Measurements from ENCODE around the gene GALNT16.

GALNT16 gene

DNA sequence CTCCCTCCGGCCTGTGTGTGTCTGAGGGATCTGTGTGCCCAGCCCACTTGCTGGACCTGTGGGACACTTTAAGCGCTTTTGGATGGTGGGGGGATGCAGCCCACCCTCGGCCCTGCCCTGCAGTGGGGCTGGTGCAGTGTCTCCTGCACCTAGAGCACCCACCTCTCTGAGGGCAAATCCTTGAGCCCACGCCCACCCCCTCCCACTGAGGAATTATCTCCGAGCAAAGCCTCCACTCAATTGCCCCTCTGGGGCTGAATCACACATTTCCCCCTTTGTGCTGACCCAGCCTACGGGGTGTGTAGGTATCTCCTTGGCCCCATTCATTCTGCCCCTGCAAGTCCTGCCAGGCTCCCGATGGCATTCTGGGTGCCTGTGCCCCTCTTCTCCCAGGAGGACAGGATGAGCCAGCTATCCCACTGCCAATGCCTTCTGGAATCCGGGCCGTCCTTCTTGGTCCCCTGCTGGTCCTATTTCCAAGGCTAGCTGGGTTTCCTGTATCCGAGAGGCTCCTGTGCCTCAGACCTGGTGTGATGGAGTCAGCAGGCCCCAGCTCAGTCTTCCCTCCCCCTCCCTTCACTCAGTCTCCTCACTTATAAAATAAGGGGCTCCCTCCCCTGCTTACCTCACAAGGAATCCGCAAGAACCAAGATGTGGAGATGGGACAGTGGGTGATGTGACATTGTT lies 89.3 kb downstream of the GALNT16 start:
- ChIA-PET POLR2A (ENCODE audit: low non-redundant PET) (no interaction called here), CTCF (no interaction called here)
- no peak overlapping the region for H3K27ac ChIP-seq
- no peak for DNase-seq (ENCODE audit: low spot score)
- TF ChIP-seq, protein P1, sequence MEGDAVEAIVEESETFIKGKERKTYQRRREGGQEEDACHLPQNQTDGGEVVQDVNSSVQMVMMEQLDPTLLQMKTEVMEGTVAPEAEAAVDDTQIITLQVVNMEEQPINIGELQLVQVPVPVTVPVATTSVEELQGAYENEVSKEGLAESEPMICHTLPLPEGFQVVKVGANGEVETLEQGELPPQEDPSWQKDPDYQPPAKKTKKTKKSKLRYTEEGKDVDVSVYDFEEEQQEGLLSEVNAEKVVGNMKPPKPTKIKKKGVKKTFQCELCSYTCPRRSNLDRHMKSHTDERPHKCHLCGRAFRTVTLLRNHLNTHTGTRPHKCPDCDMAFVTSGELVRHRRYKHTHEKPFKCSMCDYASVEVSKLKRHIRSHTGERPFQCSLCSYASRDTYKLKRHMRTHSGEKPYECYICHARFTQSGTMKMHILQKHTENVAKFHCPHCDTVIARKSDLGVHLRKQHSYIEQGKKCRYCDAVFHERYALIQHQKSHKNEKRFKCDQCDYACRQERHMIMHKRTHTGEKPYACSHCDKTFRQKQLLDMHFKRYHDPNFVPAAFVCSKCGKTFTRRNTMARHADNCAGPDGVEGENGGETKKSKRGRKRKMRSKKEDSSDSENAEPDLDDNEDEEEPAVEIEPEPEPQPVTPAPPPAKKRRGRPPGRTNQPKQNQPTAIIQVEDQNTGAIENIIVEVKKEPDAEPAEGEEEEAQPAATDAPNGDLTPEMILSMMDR (conservative IDR thresholded peaks at IDR 0.05; ENCODE audit: low read depth) = no peak

DNA sequence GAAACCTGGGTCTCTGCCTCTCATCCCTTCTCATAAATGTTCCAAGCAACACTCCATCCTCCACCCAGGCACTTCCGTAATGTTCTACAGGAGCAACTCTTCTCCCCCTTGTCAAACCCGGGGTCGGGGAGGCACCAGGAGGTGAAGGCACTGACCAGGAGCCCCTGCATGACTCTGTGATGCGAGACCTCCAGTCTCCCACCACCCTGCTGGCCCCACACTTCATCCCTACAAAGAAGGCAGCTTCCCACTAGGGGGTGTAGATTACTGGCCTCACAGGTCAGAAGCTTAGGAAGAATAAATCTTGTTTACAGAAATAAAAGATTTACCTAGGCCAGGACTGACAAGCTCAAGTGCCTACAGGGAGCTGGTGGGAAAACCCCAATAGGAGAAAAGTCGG lies 90.9 kb downstream of the GALNT16 start:
- H3K27ac ChIP-seq = no peak overlapping the region
- TF ChIP-seq, protein P1 (conservative IDR thresholded peaks at IDR 0.05; ENCODE audit: low read depth) = no peak
- DNase-seq (ENCODE audit: low spot score) = no peak
- CTCF ChIA-PET = interaction anchor here (0.5 kb wide), 1 partner anchor 194 kb away, joined by 3 read pairs; no protein-coding TSS in a partner anchor
- POLR2A ChIA-PET (ENCODE audit: low non-redundant PET) = no interaction called here

DNA sequence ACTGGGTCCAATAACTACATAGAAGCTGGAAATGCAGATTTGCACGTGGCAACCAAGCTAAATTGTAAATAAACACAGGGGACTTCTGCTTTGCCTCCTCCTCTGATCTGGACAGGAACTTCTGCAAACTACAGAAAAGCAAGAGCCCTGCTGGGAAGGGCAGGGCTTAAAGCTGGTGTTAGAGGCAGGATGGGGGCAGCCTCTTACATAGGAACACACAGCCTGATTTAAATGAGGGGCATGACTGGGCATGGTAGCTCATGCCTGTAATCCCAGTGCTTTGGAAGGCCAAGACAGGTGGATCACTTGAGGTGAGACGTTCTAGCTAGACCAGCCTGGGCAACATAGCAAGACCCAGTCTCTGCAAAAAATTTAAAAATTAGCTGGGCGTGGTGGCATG lies 91.4 kb downstream of the GALNT16 start:
- POLR2A ChIA-PET (ENCODE audit: low non-redundant PET) = no interaction called here
- H3K27ac ChIP-seq = no peak overlapping the region
- DNase-seq (ENCODE audit: low spot score) = no peak
- CTCF ChIA-PET = interaction anchor here (0.5 kb wide), 1 partner anchor 194 kb away, joined by 3 read pairs; no protein-coding TSS in a partner anchor
- TF ChIP-seq, protein P1 (conservative IDR thresholded peaks at IDR 0.05; ENCODE audit: low read depth) = no peak

DNA sequence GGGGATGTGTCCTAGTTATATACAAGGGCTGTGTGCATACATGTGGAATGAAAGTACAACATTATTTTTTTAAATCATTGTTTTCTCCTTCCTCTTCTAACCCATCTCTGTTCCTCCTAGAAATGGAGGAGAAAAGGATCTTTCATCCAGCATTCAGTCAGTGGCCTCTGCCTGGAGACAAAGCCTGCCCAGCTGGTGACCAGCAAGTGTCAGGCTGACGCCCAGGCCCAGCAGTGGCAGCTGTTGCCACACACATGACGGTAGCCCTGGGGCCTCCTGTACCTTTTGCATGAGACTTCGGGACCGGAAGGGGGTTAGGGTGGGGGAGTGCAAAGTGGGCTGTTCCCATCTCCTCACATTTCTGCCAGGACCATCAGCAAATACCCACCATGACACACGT lies 92.0 kb downstream of the GALNT16 start:
- TF ChIP-seq, protein P1 (conservative IDR thresholded peaks at IDR 0.05; ENCODE audit: low read depth) = no peak
- DNase-seq (ENCODE audit: low spot score) = no peak
- ChIA-PET CTCF (interaction anchor here (0.5 kb wide), 1 partner anchor 61 kb away, joined by 3 read pairs; no protein-coding TSS in a partner anchor), POLR2A (ENCODE audit: low non-redundant PET) (no interaction called here)
- H3K27ac ChIP-seq = no peak overlapping the region

DNA sequence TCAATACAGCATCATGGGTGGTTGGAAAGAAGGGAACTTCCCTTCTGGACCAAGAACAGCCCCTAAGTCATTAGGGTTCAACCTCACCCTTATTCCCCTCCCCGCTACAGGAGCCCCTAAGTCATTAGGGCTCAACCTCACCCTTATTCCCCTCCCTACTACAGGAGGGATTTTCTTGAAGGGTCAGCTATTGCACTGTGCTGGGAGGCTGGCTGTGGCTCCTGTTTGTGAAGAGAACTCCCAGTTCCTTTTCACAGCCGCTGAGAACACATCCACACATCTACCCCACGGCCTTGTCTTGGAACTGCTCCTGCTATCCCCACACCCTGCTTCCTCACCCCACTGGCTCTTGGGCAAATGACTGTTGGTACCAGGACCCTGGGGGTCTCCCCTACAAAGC lies 93.2 kb downstream of the GALNT16 start:
- ChIA-PET CTCF (no interaction called here), POLR2A (ENCODE audit: low non-redundant PET) (no interaction called here)
- DNase-seq (ENCODE audit: low spot score) = no peak
- TF ChIP-seq, protein P1 (conservative IDR thresholded peaks at IDR 0.05; ENCODE audit: low read depth) = no peak
- H3K27ac ChIP-seq = no peak overlapping the region

DNA sequence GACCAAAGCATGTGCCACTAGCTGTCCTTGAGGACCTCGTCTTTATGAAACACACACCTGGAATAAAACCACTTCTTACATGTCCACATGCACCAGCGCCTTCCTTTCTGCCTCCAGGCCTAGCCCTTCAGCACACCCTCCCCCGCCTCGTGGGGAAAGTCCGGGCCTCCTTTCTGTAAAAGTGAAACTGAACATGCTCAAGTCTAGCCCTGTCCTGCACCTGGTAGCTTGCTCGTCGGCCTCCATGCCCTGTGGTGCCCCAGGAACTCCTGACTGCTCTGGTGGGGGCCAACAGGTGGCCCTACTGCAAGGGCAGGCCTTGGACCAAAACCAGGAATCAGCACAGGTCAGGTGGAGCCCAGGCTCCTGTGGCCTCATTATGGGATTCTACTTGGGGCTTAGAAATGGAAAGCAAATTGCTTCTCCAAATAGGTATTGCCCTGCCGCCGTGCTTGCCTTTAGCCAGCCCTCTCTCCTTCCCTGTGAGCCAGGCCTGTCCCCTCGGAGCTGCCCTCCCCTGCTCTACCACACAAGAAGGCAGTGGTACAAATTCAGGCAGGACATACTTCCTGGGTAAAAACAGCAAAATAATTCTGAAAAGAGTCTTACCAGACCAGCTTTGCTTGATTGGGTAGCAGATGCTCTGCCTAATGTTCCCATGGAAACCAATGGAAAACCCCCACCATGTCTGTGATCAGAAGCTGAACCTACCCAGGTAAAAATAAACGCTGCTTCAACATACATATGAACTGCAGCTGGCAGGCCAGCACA lies 94.6 kb downstream of the GALNT16 start:
- TF ChIP-seq, protein P1 (conservative IDR thresholded peaks at IDR 0.05; ENCODE audit: low read depth) = no peak
- H3K27ac ChIP-seq = peak overlapping the region; percentile 3; the same call in 1 of the 2 replicates
- CTCF ChIA-PET = no interaction called here
- POLR2A ChIA-PET (ENCODE audit: low non-redundant PET) = no interaction called here
- no peak for DNase-seq (ENCODE audit: low spot score)

Data from RWPE1 (cell line).